Body of pancreas (tissue), 4 donors: ENCODE measurements around the gene PRTFDC1. TPM values are rescaled to one million over a fixed set of nuclear protein-coding genes. Genes with fewer than 3 reads are reported as not detected.

Source experiments
- ATAC-seq: fragments of 150-250 bp; one replicate; pipeline ENCODE4 v1.9.1; 2016
- DNase-seq, 4 donors: peaks; one replicate each; pipeline ENCODE4 v3.0.0-alpha.2; 2019
- H3K27ac ChIP-seq, 4 donors: fragments of 200-600 bp; sonication (generic); 1 replicate in 3 of 4; 2 replicates in 1 of 4; pipeline versions ENCODE4 v1.5.1 to v1.6.1; 2016 to 2019; ENCODE audit warnings: mild to moderate bottlenecking in 1 of 4, mixed read lengths in 1 of 4, moderate library complexity in 1 of 4
- H3K27me3 ChIP-seq, 2 donors: fragments of 200-600 bp; sonication (generic); one replicate each; pipeline ENCODE4 v1.6.0; 2016; ENCODE audit warnings: mild to moderate bottlenecking in 1 of 2
- H3K36me3 ChIP-seq, 2 donors: fragments of 200-600 bp; sonication (generic); replicated peaks in 1 of 2; 2 replicates each; pipeline ENCODE4 v1.5.1; 2016; ENCODE audit warnings: low read depth in 2 of 2; ENCODE audit not compliant: insufficient read depth in 1 of 2
- H3K4me1 ChIP-seq: fragments of 200-600 bp; sonication (generic); one replicate; pipeline ENCODE4 v1.6.0; 2016
- H3K4me3 ChIP-seq, 2 donors: fragments of 200-600 bp; sonication (generic); 1 replicate in 1 of 2; 2 replicates in 1 of 2; pipeline ENCODE4 v1.5.1; 2016 to 2019
- H3K9me3 ChIP-seq, 3 donors: fragments of 200-600 bp; sonication (generic); 1 replicate in 2 of 3; 2 replicates in 1 of 3; pipeline ENCODE4 v1.5.1; 2016
- CTCF ChIP-seq, 7 experiments: fragments of 450-650 bp in 4 of 7; fragments of 200-600 bp in 3 of 7; sonication (generic) in 3 of 7; IDR thresholded peaks; one replicate each; pipeline ENCODE4 v1.5.1; 2016 to 2019; ENCODE audit warnings: antibody characterized with exemption in 7 of 7
- POLR2A ChIP-seq, 3 donors: fragments of 450-650 bp; IDR thresholded peaks; one replicate each; pipeline ENCODE4 v1.6.1; 2016; ENCODE audit warnings: antibody characterized with exemption in 3 of 3, mild to moderate bottlenecking in 2 of 3
- WGBS, 2 donors: methylation state at CpG; one replicate each; pipeline ENCODE4 v1.1.5; 2017; 5-methylcytosine and 5-hydroxymethylcytosine counted together
- intact Hi-C: fragments of 100-400 bp; cut with DNase I; formaldehyde crosslinking; loops from one replicate; pipeline ENCODE4 v1.15.1; 2023
- total RNA-seq, 2 donors: library from RNA; depleted of rRNA; stranded (reverse); fragments of >200 nt; gene quantifications; one replicate each; pipeline ENCODE4 v1.1.0, GENCODE V29; 2016

Gene PRTFDC1
- total RNA-seq, 2 donors from 2014 or later, result 6.5 to 14.2 TPM

GRCh38 chr10:24981161-24981710, 28.8 kb upstream of the PRTFDC1 start:
- Histone ChIP-seq H3K27me3 (no peaks in the 10 kb centered on the region), H3K36me3 (no peaks in the 10 kb centered on the region), H3K4me3 (no peak overlapping the region), H3K27ac (no peak overlapping the region), H3K4me1 (no peaks in the 10 kb centered on the region), H3K9me3 (no peaks in the 10 kb centered on the region)
- TF ChIP-seq POLR2A (IDR thresholded peaks at IDR 0.05), result no peak
- TF ChIP-seq CTCF (IDR thresholded peaks at IDR 0.05), result no peak
- peak in 2 of 4 donors; percentile 16 to 30 for DNase-seq
- 67 to 71% methylated on average over 5 of the region's 5 CpGs for WGBS, 2 donors
- intact Hi-C loops, result no loop called here
- peak; percentile 88 for ATAC-seq

GRCh38 chr10:24979685-24980084, 27.3 kb upstream of the PRTFDC1 start:
- no peak for TF ChIP-seq CTCF (IDR thresholded peaks at IDR 0.05)
- no peak for TF ChIP-seq POLR2A (IDR thresholded peaks at IDR 0.05)
- ATAC-seq (no peak), DNase-seq (no peak)
- no peak overlapping the region for H3K27ac ChIP-seq
- H3K4me1 ChIP-seq, result peaks cover 6% of the 10 kb centered on the region
- no peaks in the 10 kb centered on the region for H3K36me3 ChIP-seq
- WGBS, 2 donors, result 86 to 94% methylated on average over 4 of the region's 4 CpGs
- no peak overlapping the region for H3K4me3 ChIP-seq
- intact Hi-C loops, result no loop called here
- H3K27me3 ChIP-seq, result no peaks in the 10 kb centered on the region
- H3K9me3 ChIP-seq, result no peaks in the 10 kb centered on the region

GRCh38 chr10:24974976-24975375, 22.6 kb upstream of the PRTFDC1 start:
- no peaks in the 10 kb centered on the region for H3K27me3 ChIP-seq
- TF ChIP-seq CTCF (IDR thresholded peaks at IDR 0.05), result peak in 1 of 7 experiments; percentile 13
- no peak for TF ChIP-seq POLR2A (IDR thresholded peaks at IDR 0.05)
- no peaks in the 10 kb centered on the region for H3K36me3 ChIP-seq
- H3K4me3 ChIP-seq, result no peak overlapping the region
- 16 to 25% methylated on average over 2 of the region's 2 CpGs for WGBS, 2 donors
- H3K27ac ChIP-seq, result peak overlapping the region in 2 of 4 donors; percentile 3 to 19
- peak; percentile 81 for ATAC-seq
- peak in 2 of 4 donors; percentile 30 to 31 for DNase-seq
- peaks cover 6% of the 10 kb centered on the region for H3K4me1 ChIP-seq
- no peaks in the 10 kb centered on the region for H3K9me3 ChIP-seq
- intact Hi-C loops, result no loop called here

- Histone ChIP-seq H3K36me3 (no peaks in the 10 kb centered on the region), H3K9me3 (no peaks in the 10 kb centered on the region), H3K4me3 (no peak overlapping the region), H3K27me3 (no peaks in the 10 kb centered on the region), H3K27ac (no peak overlapping the region), H3K4me1 (peaks cover 6% of the 10 kb centered on the region)
- 67 to 75% methylated on average over 5 of the region's 5 CpGs for WGBS, 2 donors
- TF ChIP-seq CTCF (IDR thresholded peaks at IDR 0.05) (no peak), POLR2A (IDR thresholded peaks at IDR 0.05) (no peak)
- DNase-seq, result no peak
- intact Hi-C loops, result no loop called here
- ATAC-seq, result no peak
Measured at GRCh38 chr10:24973163-24973562, 20.8 kb upstream of the PRTFDC1 start.

- no peak for DNase-seq
- Histone ChIP-seq H3K27me3 (no peaks in the 10 kb centered on the region), H3K9me3 (no peaks in the 10 kb centered on the region), H3K4me1 (peaks cover 6% of the 10 kb centered on the region), H3K4me3 (no peak overlapping the region), H3K36me3 (no peaks in the 10 kb centered on the region), H3K27ac (no peak overlapping the region)
- ATAC-seq, result no peak
- TF ChIP-seq CTCF (IDR thresholded peaks at IDR 0.05), result no peak
- no peak for TF ChIP-seq POLR2A (IDR thresholded peaks at IDR 0.05)
- intact Hi-C loops, result no loop called here
Measured at GRCh38 chr10:24971374-24971773, 19.0 kb upstream of the PRTFDC1 start.
